ENCODE measurements around the gene LAMA5.

LAMA5 gene

DNA sequence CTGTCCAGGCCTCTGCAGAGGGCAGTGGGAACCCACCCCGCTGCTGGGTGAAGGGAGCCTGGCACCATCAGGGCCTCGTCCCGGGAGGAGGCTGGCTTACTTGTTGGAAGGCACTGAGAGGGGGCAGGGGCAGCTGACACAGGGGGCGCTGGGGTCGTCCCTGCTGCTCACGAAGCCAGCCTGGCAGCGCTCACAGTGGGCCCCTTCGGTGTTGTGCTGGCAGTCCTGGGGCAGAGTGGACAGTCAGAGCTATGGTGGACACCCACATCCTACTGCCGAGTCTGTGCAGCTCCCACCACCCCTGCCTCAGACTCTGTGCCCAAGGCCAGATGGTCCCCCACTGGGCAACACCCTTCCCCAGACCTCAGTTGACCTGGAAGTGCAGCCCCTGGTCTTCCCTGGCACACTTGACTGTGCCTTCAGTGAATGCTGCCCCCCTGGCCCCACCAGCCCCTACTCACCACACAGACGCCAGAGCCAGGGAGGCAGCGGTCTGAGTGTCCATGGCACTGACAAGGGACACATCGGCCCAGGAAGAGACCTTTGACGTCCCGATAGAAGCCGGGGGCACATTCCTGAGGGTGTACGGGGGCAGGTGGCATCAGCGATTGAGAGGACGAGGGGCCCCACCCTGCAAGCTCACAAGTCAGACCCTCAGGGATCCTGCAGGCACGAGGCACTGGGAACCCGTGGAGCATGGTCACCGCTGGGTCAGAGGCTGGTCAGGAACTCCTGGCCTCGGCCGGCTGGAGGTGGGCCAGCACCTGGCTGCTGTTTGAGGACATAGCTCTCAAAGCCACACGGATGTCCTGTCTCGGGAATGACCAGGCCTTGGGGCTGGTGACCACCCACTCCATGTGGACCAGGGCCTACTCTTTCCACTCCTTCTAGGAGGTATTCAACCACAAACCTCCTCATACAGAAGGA lies 42.9 kb downstream of the LAMA5 start:
- DNase-seq (ENCODE audit: low read depth) = no peak
- no peak overlapping the region for H3K4me3 ChIP-seq (ENCODE audit: low read length)
- TF ChIP-seq, protein P1, sequence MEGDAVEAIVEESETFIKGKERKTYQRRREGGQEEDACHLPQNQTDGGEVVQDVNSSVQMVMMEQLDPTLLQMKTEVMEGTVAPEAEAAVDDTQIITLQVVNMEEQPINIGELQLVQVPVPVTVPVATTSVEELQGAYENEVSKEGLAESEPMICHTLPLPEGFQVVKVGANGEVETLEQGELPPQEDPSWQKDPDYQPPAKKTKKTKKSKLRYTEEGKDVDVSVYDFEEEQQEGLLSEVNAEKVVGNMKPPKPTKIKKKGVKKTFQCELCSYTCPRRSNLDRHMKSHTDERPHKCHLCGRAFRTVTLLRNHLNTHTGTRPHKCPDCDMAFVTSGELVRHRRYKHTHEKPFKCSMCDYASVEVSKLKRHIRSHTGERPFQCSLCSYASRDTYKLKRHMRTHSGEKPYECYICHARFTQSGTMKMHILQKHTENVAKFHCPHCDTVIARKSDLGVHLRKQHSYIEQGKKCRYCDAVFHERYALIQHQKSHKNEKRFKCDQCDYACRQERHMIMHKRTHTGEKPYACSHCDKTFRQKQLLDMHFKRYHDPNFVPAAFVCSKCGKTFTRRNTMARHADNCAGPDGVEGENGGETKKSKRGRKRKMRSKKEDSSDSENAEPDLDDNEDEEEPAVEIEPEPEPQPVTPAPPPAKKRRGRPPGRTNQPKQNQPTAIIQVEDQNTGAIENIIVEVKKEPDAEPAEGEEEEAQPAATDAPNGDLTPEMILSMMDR (IDR thresholded peaks at IDR 0.05; ENCODE audit: insufficient read depth, low read depth, low read length, missing control alignments) = no peak

DNA sequence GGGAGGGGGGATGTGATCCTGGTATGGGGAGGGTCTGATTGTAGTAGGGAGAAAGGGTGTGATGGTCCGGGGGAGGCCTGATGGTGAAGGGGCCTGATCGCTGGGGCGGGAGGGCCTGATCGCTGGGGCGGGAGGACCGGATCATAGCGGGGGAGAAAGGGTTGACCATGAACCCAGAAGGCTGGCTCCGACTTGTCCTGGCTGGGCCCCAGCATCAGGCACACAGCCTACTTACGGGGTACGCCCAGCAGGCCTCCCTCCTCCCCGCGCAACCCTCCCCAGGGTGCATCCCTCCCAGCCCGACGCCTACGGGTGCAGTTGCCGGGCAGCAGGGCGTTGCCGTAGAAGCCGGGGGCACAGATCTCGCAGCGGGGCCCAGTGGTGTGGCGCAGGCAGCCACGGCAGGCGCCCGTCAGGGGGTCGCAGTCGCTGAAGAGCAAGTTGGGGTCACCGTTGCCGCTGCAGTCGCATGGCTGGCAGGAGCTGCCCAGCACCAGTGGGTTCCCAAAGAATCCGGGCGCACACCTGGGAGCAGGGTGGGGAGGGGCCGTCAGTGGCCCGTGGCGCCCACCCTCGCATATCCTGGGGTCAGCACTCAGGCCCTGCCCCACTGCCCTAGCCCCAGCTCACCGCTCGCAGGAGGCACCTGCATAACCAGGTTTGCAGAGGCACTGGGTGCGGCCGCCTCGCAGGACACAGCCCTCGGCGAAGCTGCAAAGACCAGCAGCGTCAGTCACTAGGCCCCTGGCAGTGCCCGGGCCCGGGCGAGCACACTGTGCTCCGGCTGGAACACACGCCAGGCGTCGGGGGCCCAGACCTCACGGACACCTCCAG lies 43.7 kb downstream of the LAMA5 start:
- no peak overlapping the region for H3K4me3 ChIP-seq (ENCODE audit: low read length)
- DNase-seq (ENCODE audit: low read depth) = no peak
- TF ChIP-seq, protein P1 (IDR thresholded peaks at IDR 0.05; ENCODE audit: insufficient read depth, low read depth, low read length, missing control alignments) = no peak

DNA sequence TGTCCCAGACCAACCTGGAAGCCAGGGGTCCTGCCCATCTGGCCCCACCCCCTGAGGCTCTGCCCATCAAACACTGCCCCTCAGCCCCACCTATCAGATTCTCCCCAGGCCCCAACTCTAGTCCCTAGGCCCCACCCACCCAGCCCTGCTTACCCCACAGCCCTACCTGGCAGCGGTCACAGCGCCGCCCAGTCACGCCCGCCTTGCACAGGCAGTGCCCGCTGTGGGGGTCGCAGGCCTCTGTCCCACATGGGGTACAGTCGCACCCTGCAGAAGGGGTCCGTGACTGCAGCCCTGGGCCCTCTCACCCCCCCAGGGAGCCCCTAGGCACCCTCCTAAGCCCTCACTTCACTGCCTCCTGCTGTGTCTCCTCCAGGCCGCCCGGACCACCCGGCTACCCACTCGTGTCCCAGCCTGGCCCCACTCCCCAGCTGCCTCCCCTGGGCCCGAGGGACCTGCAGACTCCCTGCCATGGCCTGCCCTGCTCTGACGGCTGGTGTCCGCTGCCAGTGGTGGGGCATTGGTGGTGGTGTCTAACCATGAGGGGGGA lies 44.5 kb downstream of the LAMA5 start:
- DNase-seq (ENCODE audit: low read depth) = no peak
- TF ChIP-seq, protein P1 (IDR thresholded peaks at IDR 0.05; ENCODE audit: insufficient read depth, low read depth, low read length, missing control alignments) = no peak
- H3K4me3 ChIP-seq (ENCODE audit: low read length) = no peak overlapping the region

DNA sequence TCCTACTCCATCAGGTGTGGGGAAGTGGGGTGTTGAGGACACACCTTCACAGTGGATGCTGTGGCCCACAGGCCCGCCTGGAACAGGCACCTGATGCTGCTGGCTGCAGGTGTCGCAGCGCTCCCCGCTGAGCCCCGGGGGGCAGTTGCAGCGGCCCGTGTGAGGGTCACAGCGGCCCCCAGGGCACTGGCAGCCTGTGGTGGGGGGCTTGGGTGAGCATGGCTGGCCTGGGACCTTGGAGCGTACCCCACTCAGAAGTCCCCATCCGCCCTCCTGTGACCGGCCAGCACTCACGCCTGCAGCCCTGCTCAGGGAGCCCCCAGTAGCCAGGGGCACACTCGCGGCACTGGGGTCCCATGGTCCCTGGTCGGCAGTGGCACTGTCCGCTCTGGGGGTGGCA lies 45.1 kb downstream of the LAMA5 start:
- no peak overlapping the region for H3K4me3 ChIP-seq (ENCODE audit: low read length)
- TF ChIP-seq, protein P1 (IDR thresholded peaks at IDR 0.05; ENCODE audit: insufficient read depth, low read depth, low read length, missing control alignments) = no peak
- DNase-seq (ENCODE audit: low read depth) = no peak

DNA sequence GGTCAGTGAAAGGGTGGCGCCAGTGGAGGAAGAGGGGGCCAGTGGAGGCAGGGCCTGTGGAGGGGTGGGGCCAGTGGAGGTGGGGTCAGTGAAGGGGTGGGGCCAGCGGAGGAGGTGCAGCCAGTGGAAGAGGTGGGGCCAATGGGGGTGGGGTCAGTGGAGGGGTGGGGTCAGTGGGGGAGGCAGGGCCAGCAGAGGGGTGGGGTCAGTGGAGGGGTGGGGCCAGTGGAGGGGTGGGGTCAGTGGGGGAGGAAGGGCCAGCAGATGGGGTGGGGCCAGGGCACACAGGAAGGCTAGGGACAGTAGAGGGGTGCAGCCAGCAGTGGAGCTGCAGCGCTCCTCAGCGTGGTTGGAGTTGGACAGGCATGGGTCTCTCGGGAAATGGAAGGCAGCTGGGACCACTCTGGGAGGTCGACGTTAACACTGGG lies 45.6 kb downstream of the LAMA5 start:
- TF ChIP-seq, protein P1 (IDR thresholded peaks at IDR 0.05; ENCODE audit: insufficient read depth, low read depth, low read length, missing control alignments) = no peak
- DNase-seq (ENCODE audit: low read depth) = peak; percentile 75
- no peak overlapping the region for H3K4me3 ChIP-seq (ENCODE audit: low read length)

DNA sequence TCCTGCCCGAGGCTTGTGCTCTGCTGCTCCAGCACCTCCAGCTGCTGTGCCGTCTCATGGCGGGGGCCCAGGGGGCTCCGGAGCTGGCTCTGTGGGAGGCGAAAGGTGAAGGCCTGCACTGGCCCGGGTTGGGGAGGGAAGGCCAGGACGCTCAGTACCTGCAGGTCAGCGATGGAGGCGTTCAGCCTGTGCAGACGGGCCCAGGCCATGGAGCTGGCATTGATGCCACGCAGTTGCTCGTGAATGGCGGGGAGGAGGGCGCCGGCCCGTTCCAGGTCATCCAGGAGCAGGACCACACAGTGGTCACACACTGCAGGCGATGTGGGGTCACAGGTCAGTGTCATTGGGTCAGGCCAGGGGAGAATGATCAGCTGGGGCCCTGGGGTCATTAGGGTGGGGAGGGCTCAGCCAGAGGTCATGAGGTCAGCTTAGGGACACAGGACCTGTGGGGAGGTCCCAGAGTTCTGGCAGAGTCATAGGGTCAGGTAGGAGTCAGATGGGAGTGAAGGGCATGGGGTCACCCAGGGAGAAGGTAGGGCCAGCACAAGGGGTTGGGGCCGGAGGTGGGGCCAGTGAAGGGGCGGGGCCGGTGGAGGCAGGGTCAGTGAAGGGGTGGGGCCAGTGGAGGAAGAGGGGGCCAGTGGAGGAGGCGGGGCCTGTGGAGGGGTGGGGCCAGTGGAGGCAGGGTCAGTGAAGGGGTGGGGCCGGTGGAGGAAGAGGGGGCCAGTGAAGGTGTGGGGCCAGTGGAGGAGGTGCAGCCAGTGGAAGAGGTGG lies 46.3 kb downstream of the LAMA5 start:
- TF ChIP-seq, protein P1 (IDR thresholded peaks at IDR 0.05; ENCODE audit: insufficient read depth, low read depth, low read length, missing control alignments) = no peak
- H3K4me3 ChIP-seq (ENCODE audit: low read length) = no peak overlapping the region
- DNase-seq (ENCODE audit: low read depth) = peak; percentile 51

Data from epithelial cell of esophagus (primary cell).